IPS-15b (cell line): Measurements from ENCODE around the gene ZNF683.
"Not testable (repeated sequence)": the region's sequence is repeated elsewhere in the genome, so short reads cannot be mapped to it uniquely, and the experiment has no call there.

Source experiments
- H3K27me3 ChIP-seq: one replicate; pipeline ENCODE4 v1.6.1; 2013; ENCODE audit warnings: low read length; ENCODE audit not compliant: control insufficient read depth, insufficient read depth
- H3K36me3 ChIP-seq: one replicate; pipeline ENCODE4 v1.6.1; 2013; ENCODE audit warnings: low read length; ENCODE audit not compliant: control insufficient read depth, insufficient read depth
- H3K4me1 ChIP-seq: one replicate; pipeline ENCODE4 v1.6.1; 2013; ENCODE audit warnings: mild to moderate bottlenecking, low read length; ENCODE audit not compliant: control insufficient read depth, insufficient read depth
- H3K4me3 ChIP-seq: one replicate; pipeline ENCODE4 v1.5.1; 2013; ENCODE audit warnings: low read depth, low read length
- H3K9ac ChIP-seq: one replicate; pipeline ENCODE4 v1.6.1; 2013; ENCODE audit warnings: low read depth, mild to moderate bottlenecking, low read length
- H3K9me3 ChIP-seq: one replicate; pipeline ENCODE4 v1.6.1; 2013; ENCODE audit warnings: mild to moderate bottlenecking, low read length; ENCODE audit not compliant: control insufficient read depth, insufficient read depth

The ZNF683 gene

GRCh38 chr1:26372611-26373010, at the start of gene ZNF683:
Gene ZNF683, minus strand, starts transcription at chr1:26372750. Its CDS starts 4,179 bp downstream, at chr1:26368571.
- not testable (repeated sequence) for H3K36me3 ChIP-seq, H3K4me1 ChIP-seq, H3K27me3 ChIP-seq, H3K9ac ChIP-seq, H3K9me3 ChIP-seq, H3K4me3 ChIP-seq

DNA sequence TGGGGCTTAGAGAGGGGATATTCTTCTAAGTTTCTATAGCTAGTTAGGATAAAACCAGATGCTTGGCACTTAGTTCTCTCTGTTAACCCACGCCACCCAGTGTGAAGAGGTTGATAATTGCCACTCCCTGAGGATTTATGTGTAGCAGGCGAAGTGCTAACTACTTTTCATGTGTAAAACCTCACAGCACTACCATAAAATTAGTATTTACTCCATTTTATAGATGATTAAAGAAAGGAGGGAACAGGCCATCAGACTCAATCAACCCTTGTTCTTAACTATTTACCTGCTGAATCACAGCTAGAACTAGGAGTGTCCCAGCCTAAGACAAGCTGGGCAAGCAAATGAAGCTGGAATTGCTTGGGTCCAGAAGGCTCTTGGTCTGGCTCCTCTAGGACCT, 46.9 kb upstream of the ZNF683 start:
- Histone ChIP-seq H3K36me3 (peaks cover 18% of the 10 kb centered on the region), H3K9ac (peak overlapping the region; percentile 56), H3K4me1 (peaks cover 48% of the 10 kb centered on the region)

GRCh38 chr1:26418865-26419349, 46.4 kb upstream of the ZNF683 start:
- H3K4me3 ChIP-seq = peak overlapping the region; percentile 42
- peaks cover 18% of the 10 kb centered on the region for H3K36me3 ChIP-seq
- H3K4me1 ChIP-seq = peaks cover 51% of the 10 kb centered on the region
- peak overlapping the region; percentile 32 for H3K9ac ChIP-seq
- H3K9me3 ChIP-seq = no peaks in the 10 kb centered on the region
- no peaks in the 10 kb centered on the region for H3K27me3 ChIP-seq

More for the DNA sequence above, 46.9 kb upstream of the ZNF683 start:
- Histone ChIP-seq H3K4me3 (peak overlapping the region; percentile 36), H3K27me3 (no peaks in the 10 kb centered on the region), H3K9me3 (no peaks in the 10 kb centered on the region)

DNA sequence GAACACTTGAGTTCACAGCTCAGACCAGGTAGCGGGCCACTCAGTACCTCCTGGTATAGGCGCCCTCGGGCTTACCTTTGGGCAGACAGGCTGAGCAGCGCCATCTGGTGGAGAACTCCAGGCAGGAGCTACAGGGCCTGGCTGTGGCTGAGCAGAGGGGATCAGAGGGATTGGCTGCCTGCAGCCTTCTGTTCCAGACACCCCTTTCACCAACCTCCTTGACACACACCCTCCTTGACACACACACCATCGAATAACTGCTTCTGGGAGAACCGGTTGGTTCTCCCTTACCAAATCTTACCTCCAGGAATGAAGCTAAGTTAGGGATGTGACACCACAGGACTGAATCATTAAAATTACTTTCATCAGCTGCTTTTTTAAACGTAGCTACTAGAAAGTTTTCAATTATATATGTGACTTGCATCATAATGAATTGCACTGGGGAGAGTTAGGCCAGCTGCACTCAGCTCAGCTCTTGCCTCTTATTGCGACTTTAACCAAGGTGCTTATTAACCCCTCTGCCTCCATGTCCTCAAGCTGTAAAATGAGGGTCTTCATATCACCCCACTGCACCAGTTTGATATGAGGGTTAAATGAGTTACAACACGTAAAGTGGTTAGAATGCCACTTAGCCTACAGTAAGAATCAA, 44.7 kb upstream of the ZNF683 start:
- H3K27me3 ChIP-seq = no peaks in the 10 kb centered on the region
- no peaks in the 10 kb centered on the region for H3K9me3 ChIP-seq
- peak overlapping the region; percentile 33 for H3K4me3 ChIP-seq
- no peak overlapping the region for H3K9ac ChIP-seq
- peaks cover 48% of the 10 kb centered on the region for H3K4me1 ChIP-seq
- H3K36me3 ChIP-seq = peaks cover 19% of the 10 kb centered on the region

GRCh38 chr1:26413031-26413430, 40.5 kb upstream of the ZNF683 start:
- H3K27me3 ChIP-seq = no peaks in the 10 kb centered on the region
- H3K9ac ChIP-seq = peak overlapping the region; percentile 73
- H3K4me3 ChIP-seq = peak overlapping the region; percentile 99
- peaks cover 30% of the 10 kb centered on the region for H3K36me3 ChIP-seq
- peaks cover 28% of the 10 kb centered on the region for H3K4me1 ChIP-seq
- no peaks in the 10 kb centered on the region for H3K9me3 ChIP-seq

- Histone ChIP-seq H3K9ac (peak overlapping the region; percentile 100), H3K4me3 (peak overlapping the region; percentile 99), H3K36me3 (peaks cover 25% of the 10 kb centered on the region), H3K27me3 (no peaks in the 10 kb centered on the region), H3K9me3 (no peaks in the 10 kb centered on the region), H3K4me1 (peaks cover 23% of the 10 kb centered on the region)
Observed at GRCh38 chr1:26412180-26412840, 39.8 kb upstream of the ZNF683 start.

GRCh38 chr1:26411624-26412074, 39.1 kb upstream of the ZNF683 start:
- Histone ChIP-seq H3K4me1 (peaks cover 21% of the 10 kb centered on the region), H3K9ac (peak overlapping the region; percentile 100), H3K9me3 (no peaks in the 10 kb centered on the region), H3K4me3 (peak overlapping the region; percentile 99), H3K36me3 (peaks cover 23% of the 10 kb centered on the region), H3K27me3 (no peaks in the 10 kb centered on the region)

GRCh38 chr1:26410706-26411623, 38.4 kb upstream of the ZNF683 start, which contains the start of gene LIN28A:
Gene LIN28A, plus strand, starts transcription at chr1:26410817. Its CDS starts 75 bp downstream, at chr1:26410892.
- peak within 1 kb of the TSS; percentile 99 for H3K4me3 ChIP-seq
- peak within 1 kb of the TSS; percentile 100 for H3K9ac ChIP-seq
- H3K4me1 ChIP-seq = peaks cover 18% of the 10 kb centered on the region
- H3K9me3 ChIP-seq = no peaks in the 10 kb centered on the region
- peaks cover 23% of the 10 kb centered on the region for H3K36me3 ChIP-seq
- H3K27me3 ChIP-seq = no peaks in the 10 kb centered on the region

GRCh38 chr1:26409191-26409807, 36.7 kb upstream of the ZNF683 start:
- H3K4me3 ChIP-seq = peak overlapping the region; percentile 84
- no peaks in the 10 kb centered on the region for H3K9me3 ChIP-seq
- H3K27me3 ChIP-seq = no peaks in the 10 kb centered on the region
- peak overlapping the region; percentile 85 for H3K9ac ChIP-seq
- peaks cover 20% of the 10 kb centered on the region for H3K36me3 ChIP-seq
- H3K4me1 ChIP-seq = peaks cover 10% of the 10 kb centered on the region

- H3K27me3 ChIP-seq = no peaks in the 10 kb centered on the region
- no peaks in the 10 kb centered on the region for H3K9me3 ChIP-seq
- no peak overlapping the region for H3K9ac ChIP-seq
- peak overlapping the region; percentile 84 for H3K4me3 ChIP-seq
- peaks cover 20% of the 10 kb centered on the region for H3K36me3 ChIP-seq
- H3K4me1 ChIP-seq = peaks cover 9% of the 10 kb centered on the region
Observed at GRCh38 chr1:26408604-26409003, 36.1 kb upstream of the ZNF683 start.
